Hindlimb muscle (tissue), 1 donor: ENCODE measurements around the gene GPC1. TPM values are rescaled to one million over a fixed set of nuclear protein-coding genes. Genes with fewer than 3 reads are reported as not detected.
"Not testable (repeated sequence)": the region's sequence is repeated elsewhere in the genome, so short reads cannot be mapped to it uniquely, and the experiment has no call there.

Experiments used
- DNase-seq: peaks from one replicate; pipeline ENCODE4 v3.0.0-alpha.2; 2013
- polyA plus RNA-seq: library from polyadenylated mRNA; unstranded; fragments of 120-200 nt; gene quantifications from one replicate; pipeline ENCODE4 v1.2.1, GENCODE V29; 2013; ENCODE audit not compliant: insufficient read length

The GPC1 gene, protein sequence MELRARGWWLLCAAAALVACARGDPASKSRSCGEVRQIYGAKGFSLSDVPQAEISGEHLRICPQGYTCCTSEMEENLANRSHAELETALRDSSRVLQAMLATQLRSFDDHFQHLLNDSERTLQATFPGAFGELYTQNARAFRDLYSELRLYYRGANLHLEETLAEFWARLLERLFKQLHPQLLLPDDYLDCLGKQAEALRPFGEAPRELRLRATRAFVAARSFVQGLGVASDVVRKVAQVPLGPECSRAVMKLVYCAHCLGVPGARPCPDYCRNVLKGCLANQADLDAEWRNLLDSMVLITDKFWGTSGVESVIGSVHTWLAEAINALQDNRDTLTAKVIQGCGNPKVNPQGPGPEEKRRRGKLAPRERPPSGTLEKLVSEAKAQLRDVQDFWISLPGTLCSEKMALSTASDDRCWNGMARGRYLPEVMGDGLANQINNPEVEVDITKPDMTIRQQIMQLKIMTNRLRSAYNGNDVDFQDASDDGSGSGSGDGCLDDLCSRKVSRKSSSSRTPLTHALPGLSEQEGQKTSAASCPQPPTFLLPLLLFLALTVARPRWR
- polyA plus RNA-seq = 149 TPM

DNA sequence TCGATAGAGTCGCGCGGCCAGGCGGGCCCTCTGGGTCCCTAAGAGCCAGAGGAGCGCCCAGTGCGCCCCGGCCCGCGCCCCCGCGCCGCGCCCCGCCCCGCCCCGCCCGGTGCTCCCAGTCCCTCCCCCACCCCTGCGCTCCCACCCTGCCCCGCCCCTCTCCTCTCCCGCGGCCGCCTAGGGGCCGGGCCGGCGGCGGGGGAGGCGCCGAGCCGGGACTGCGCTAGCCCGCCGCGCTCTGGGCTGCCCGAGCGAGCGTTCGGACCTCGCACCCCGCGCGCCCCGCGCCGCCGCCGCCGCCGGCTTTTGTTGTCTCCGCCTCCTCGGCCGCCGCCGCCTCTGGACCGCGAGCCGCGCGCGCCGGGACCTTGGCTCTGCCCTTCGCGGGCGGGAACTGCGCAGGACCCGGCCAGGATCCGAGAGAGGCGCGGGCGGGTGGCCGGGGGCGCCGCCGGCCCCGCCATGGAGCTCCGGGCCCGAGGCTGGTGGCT, at the start of gene GPC1:
Gene GPC1, plus strand, starts transcription at position 207 of the 491 bp plus-strand sequence. Its CDS starts 256 bp downstream, at position 463.
- peak; percentile 69 for DNase-seq

DNA sequence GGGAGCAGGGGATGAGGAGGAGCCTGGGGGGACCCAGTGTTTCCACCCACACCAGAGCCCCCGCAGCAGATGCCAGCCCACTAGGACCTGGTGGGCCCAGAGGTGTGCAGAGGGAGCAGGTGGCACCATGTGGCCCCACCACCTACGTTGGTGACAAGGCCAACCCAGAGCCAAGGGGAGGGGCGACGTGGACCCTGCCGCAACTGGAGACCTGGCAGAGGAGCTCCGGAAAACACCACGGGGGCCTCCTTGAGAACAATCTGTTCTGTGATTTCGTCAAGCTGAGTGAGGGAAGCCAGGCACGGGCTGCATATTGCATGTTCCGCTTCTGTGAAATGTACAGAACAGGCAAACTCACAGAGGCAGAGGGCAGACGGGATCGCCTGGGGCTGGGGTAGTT, 49.1 kb upstream of the GPC1 start:
- no peak for DNase-seq

DNA sequence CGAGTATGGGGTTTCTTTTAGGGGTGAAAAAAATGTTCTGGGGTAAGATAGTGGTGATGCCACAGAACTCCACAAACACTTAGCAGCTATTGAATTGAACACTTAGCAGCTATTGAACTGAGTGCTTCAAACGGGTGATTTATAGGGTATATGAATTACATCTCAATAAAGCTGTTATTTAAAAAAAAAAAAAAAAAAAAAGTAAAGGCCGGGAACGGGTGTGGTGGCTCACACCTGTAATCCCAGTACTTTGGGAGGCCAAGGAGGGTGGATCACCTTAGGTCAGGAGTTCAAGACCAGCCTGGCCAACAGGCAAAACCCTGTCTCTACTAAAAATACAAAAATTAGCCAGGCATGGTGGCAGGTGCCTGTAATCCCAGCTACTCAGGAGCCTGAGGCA, 48.7 kb upstream of the GPC1 start:
- DNase-seq = not testable (repeated sequence)

DNA sequence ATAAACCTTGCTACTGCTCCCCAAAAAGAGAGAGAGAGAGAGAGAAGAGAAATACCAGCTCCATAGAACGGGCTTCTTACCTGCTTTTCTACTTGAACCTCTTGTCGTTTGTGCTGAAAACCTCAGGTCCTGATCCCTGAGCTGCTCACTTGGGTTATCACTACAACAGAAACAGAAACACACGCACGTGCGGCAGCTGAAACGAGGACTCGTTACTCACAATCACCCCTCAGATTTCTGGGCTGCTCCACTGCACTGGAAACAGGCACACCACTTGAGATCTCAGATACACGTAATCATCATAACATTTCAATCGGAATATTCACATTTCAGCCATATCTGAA, 48.2 kb upstream of the GPC1 start:
- DNase-seq = no peak

DNA sequence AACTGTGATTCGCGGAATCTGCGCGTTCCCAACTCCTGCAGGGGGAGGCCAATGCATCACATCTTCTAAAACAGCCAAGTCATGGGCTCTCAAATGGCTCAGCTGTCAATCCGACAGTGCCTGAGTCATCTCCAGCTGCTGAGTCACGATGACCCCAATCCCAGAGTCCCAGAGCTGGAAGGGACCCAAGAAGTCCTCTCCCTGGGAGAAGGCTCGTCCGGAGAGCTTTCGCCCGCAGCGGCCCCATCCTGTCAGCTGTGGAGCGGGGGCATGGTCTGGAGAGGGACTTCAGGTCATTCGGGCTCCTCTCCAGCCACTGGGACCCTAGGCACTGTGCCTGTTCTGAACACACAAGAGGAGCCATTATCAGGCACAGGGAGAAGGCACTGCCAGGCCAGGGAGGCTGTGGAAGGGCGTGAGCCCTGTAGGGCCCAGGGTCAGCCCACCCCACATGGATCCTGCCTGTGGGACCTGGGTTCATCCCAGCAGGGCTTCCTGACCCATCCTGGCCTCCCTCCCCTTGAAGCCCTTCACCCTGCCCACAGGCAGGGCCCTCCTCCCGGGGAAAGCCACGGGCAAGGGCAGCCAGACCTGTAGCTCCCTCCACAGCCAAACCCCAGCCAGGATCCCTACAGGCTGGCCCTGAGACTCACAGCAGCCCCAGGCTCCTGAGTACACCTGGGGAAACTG, 47.6 kb upstream of the GPC1 start:
- no peak for DNase-seq

DNA sequence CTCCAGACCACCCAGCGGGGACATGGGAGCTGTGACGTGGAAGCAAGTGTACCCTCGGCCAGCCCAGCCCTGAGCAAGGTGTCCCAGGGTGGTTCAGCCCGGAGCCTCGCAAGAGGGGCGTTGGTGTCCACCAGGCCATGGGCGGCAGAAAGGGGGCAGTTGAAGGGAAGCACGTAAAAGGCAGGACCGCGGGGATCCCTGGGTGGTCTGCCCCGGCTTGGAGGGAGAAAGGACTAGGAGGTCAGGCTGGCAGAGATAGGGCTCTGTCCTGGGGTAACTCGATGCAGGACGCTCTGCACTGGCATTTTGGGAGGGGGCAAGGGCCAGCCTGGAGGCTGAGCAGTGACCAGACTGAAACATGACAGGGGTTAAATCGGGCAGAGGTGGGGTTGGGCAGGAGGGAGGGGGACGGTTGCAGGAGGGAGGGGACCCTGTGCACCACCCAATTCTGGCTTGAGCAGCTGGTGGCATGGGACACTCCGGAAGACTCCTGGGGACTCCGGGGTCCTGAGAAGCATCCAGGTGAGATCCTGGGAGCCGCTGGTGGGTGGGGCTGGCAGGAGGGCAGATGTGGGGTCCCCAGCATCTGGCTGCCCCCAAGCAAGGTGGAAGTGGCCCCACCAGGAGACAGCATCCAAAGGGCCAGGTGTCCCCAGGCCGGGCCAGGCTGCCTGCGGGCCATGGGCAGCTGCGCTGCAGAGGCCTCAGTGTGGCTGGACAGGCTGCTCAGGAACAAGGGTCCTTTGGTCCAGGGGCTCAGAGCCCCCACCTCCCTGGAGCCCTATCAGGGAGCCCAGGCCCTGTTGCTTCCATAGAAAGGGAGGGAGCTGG, 46.8 kb upstream of the GPC1 start:
- no peak for DNase-seq

DNA sequence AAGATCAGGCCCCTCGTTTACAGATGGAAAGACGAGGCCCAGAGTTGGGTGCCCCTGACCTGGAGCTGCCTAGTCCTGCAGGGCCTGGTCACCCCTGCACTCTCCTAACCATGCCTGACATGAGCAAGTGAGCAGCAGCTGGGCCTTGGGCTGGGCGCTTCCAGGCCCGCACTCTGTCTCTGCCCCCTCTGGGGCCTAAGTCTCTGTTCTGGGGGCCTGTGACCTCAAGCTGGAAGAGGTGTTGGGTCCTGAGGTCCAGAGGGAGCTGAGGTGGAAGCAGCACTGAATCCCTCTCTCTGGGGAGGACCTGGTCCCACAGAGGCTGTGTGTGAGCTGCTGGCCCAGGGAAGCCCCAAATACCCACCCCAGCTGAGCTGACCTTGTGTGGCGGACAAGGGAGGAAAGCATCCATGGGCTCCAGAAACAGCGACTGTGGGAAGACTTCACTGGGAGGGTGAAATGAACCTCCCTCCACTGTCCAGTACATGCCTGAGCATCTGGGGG, 46.1 kb upstream of the GPC1 start:
- DNase-seq = no peak

DNA sequence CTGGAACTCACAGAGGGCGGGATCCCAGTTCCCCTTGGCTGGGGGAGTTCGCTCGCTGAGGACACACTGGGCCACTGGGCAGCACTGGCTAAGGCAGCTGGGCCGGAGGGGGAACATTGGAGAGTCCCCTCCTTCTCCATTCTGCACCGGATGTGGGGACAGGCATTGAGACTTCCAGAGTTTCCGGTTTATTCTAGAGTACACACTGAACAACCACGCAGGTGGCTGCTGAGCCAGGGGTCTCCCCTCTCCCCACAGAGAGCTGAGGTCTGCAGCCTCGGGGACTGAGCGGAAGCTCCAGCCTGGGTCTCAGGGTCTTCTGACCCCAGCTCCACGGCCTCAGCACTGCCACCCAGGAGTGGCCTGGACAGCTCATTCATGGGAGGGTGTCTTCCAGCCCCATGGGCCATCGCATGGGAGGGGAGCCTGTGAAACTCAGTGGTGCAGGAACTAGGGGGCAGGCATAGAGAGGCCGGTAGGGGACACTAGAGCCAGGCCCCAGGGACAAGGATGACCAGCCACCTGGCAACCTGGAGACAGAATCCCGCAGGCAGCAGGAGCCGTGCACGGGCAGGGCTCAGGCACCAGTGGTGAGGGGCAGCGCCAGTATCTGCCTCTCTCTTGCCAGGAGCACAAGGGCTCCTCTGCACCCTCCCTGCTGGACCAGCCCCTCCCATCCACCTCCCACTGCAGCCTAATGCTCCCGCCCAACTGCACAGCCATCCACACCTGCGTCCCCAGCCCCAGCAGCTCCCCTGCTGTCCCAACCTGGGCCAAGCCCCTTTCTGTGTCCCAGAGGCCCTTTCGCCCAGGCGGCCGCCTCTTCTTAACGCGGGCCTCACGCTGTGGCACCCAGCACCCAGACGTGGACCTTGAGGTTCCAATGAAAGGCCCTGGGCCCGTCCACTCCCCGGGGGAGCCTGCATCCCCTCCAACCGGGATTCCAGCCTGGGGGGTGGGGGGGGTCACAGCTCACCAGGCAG, 45.1 kb upstream of the GPC1 start:
- no peak for DNase-seq

DNA sequence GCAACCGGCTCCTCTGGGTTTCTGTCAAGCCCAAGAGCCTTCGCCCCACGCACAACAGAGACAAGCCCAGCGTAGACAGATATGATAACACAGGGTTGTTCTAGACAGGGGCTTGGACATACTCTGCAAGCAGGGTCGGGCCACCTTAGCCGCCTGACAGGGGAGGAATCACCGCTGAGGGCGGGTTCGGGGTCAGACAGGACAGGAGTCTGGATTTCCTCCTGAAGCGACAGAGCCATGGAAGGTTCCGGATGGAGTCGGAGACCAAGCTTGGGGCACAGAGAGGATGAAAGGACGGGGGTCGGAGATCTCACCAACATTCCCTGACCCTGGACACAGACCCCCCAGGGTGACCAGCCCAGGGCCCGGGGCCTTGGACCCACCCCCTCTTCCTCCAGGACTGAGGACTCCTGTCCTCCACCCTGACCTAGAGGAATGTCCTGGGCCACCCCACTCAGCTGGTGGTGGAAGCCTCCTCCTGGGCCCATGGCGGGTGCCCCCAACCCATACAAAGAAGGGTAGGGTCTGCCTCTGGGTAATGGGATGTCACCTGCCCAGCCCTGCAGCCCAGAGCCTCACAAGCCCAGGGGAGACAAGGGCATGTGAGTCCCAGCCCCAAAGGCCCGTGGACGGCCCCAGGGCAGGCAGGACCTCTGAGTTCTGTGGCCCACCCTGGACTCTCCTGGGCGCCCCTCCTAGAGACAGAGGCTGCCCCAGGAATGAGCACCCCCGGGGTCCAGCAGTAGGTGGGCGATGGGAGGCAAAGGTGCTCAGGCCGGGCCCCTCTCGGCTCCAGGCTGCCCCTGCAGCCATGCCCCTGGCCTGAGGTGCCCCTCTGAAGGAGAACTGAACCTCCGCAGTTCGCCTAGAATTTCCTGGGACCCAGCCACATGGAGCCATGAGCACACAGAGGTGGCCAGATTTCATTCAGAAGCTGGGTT, 44.1 kb upstream of the GPC1 start:
- no peak for DNase-seq

DNA sequence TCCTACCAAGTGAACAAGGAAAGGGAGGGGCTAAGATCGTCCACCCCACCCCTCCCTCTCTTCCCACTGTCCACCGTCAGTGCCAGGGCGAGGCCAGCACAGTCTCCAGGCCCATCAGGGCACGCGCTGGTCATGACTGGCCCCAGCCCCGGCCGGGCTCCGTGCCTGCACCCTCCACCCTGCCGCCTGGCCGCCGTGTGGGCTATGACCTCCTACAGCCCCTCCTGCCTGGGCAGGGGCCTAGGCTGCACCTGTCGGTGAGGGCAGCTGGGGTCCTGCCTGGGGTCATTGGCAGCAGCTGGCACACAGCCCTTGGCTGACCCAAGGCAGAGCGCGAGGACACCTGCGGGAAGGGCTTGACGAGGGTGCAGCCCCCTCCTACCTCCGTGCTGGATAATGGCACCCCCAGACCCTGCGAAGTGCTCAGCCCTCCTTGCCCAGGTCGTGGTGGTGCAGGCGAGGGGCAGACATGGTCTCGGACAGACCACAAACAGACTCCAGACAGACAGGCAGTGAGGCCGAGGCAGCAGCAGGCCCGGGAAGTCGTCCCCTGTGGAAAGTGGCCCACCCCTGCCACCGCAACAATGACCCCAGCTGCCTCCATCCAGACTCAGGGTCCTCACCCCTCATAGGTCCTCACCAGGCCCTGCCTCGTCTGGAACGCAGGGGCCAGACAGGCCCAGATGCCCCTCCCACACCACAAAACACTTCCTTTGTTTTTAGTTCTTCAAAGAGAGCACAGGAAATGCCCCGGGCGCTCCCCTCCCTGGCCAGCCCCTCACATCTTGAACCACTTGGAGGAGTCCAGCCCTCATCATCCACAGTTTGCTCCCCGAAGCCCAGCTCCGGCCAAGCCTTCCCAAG, 43.1 kb upstream of the GPC1 start:
- no peak for DNase-seq

DNA sequence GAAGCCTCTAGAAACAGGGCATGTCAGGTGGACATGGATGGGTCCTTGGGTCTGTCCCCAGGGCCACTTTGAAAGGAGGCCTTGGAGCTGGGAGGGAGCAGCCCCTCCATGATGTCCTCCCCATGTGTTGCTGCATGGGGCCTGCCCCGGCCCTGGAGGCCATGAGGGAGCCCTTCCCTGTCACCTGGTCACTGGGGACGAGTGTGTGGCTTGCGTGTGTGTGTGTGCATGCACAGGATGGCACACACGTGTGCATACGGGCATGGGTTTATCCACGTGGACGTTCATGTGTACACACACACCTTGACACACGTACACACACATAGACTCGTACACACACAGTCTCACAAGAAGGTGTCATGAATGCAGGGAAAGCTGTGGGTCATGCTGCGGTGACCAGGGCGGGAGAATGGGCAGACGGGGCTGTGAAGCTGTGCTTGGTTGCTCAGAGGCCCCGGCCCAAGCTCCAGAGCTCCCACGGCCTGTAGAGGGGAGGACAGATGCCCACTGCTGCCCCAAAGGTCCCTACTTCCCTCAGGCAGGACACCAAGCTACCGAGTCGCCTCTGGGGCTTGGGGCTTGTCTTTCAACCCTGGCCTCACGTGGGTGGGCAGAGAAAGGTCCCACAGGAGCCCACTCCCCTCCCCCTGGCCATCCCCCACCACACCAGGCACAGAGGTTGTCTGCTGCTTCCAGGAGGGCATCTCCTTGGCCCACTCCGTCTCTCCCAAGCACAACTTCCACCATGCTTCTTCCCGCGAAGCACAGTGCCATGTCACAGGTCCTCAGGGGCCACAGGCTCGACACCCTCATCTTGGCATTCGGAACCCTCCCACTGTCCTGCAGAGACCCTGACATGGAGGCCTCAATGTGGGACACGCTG, 42.3 kb upstream of the GPC1 start:
- no peak for DNase-seq

DNA sequence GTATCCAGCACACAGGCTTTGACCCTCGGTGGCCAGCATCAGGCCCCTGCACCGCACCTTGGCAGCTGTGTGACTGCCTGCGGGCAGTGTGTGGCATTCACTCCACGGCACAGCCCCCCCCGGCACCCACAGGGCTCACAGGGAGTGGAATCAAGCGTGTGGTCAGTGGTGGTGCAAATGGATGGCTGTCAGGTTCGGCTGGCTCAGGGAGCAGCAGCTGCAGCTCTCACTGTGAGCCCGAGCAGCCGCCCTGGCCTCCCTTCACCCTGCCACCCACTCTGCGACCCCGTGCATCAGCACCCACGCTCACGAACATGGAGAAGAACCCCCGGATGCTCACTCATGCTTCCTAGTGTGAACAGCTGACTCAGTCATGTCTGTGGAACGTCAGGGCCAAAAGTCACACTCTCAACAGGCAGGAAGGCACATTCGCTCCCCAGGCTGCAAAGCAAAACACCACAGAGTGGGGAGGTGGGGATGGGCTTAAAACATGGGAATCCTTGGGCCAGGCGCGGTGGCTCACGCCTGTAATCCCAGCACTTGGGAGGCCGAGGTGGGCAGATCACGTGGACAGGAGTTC, 41.5 kb upstream of the GPC1 start:
- DNase-seq = no peak

DNA sequence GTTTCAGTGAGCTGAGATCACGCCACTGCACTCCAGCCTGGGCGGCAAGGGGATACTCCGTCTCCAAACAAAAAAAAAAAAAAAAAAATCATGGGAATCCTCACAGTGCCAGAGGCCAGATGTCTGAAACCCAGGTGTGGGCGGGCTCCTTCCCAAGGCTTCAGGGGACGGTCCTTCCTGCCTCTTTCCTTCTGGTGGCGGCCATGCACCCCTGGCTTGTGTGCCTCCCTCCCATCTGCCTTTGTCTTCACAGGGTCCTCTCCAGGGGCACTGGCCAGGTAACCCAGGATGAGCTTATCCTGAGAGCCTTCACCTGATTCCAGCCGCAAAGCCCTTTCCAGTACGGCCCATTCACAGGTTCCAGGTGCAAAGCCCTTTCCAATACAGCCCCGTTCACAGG, 40.9 kb upstream of the GPC1 start:
- DNase-seq = no peak

DNA sequence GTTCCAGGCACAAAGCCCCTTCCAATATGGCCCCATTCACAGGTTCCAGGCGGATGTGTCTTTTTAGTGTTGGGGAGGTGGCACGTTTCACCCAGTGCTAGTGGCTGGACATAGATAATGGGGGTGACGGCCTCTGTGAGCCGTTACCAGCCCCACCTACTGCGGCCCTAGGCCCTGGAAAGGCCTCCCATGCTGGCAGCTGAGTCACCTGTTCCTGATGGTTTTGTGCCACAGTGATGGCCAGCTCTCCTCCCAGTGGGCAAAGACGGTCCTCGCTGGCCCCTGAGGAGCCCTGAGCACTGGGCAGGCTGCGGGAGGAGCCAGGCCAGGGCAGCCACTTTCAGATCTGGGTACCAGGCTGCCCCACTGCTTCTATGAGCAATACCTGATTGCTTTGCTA, 40.0 kb upstream of the GPC1 start:
- DNase-seq = no peak

DNA sequence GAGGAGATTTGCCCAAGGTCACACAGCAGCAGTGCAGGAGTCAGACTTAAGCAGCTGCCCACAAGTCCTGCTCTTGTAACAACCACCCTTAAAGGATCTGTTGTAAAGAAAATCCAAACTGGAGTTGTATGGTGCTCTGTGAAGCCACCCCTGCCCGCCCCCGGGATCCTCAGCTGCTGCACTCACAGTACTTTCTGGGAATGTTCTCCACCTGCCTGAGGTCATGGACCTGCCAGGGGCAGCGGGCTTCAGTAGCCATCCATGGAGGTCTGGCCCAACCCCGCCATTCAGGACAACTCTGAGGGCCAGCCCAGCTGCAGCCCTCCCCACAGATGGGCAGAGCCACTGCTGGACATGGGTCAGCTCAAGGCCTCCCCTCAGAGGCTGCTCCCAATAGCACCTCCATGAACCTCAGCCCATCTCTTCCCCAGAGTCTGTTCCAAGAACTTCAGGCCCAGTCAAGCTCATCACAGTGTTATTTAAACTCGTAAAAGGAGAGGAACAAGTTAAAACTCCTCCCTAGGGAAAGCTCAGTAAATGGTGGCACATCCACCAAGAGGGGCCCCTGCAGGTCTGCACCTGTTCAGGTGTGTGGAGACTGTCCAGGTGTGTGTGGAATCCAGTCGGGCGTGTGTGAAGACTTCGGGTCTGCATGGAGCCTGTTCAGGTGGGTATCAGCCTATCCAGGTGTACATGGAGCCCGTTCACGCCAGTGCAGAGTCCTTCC, 39.4 kb upstream of the GPC1 start:
- DNase-seq = no peak

DNA sequence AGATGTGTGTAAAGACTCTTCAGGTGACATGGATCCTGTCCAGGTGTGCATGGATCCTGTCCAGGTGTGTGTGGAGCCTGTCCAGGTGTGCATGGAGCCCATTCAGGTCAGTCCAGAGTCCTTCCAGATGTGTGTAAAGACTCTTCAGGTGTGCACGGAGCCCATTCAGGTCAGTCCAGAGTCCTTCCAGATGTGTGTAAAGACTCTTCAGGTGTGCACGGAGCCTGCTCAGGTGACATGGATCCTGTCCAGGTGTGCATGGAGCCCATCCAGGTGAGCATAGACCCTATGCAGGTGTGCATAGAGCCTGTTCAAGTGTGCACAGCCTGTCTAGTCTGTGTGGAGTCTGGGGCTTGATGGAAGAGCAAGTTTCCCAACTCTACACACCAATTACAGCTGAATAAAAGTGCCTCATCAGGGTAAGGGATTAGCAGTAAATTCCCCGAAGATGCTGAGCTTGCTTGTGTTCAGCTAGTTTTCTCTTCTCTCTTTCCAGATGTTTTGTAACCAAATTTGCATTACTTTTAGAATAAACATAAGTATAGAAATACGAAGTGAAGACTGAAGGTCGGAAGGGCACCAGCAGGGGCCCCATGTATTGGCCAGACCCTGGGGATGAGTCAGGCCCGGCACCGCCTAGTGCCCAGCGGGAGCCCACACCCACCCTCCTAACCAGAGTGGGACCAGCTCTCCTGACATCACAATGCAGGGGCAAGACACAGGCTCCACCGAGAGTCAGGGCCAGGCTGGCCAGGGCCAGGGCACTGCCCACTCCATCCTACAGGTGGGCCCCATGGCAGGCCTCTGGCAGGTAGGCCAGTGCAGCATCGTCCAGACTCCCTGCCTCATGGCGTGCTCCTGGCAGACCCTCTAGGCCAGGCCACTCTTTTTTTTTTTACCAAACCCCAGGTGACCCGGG, 38.6 kb upstream of the GPC1 start:
- DNase-seq = no peak
